Ovary (tissue), 3 donors: ENCODE data around the gene FAAP20.

ENCODE experiments used
- CTCF ChIP-seq, 3 donors: fragments of 450-650 bp in 2 of 3; fragments of 200-600 bp in 1 of 3; IDR thresholded peaks; one replicate each; pipeline versions ENCODE4 v1.5.1 to v1.8.0; 2016 to 2022; ENCODE audit warnings: antibody characterized with exemption in 3 of 3, mild to moderate bottlenecking in 1 of 3
- EP300 ChIP-seq: sonication (generic); formaldehyde crosslinking; IDR thresholded peaks from one replicate; pipeline ENCODE4 v1.6.1; 2017; ENCODE audit warnings: antibody characterized with exemption
- POLR2A ChIP-seq: fragments of 450-650 bp; IDR thresholded peaks from one replicate; pipeline ENCODE4 v1.6.1; 2017; ENCODE audit warnings: antibody characterized with exemption, mild to moderate bottlenecking, moderate library complexity
- donor health status: DM: no; HTN: no; CAD: no.

- TF ChIP-seq CTCF (IDR thresholded peaks at IDR 0.05) (no peak), POLR2A (no peak), EP300 (no peak)
Measured at GRCh38 chr1:2197707-2198165, 3.2 kb upstream of the FAAP20 start.
